Endothelial cell of hepatic sinusoid (primary cell): Measurements from ENCODE around the gene ENTPD1.
"Not testable (repeated sequence)": the region's sequence is repeated elsewhere in the genome, so short reads cannot be mapped to it uniquely, and the experiment has no call there.

Source experiments
- in situ Hi-C: cut with HindIII; loops from 2 replicates; pipeline ENCODE4 v1.10.0; 2017; ENCODE audit warnings: low sequenced_read_pairs

ENTPD1 gene

GRCh38 chr10:95860166-95860940, 104.4 kb downstream of the ENTPD1 start:
- in situ Hi-C loops: no loop called here

DNA sequence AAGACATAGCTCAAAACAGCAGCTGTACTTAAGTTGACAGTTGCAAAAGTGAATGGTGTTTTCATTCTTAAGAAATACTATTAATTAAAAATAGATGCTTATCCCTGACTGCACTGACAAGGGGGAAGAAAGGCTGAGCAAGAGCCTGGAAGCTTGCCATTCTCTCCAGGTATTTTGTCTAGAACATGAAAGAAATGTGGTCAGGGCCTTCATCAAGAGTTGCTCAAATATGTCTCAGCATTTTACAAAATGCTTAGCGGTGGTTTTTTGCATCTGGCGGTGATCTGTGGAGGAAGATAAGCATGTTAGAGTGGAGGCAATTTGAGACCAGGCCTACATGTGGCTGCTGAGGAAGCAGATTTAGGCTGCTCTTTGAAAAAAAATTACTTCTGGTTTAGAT, 105.4 kb downstream of the ENTPD1 start:
- in situ Hi-C loops: no loop called here

DNA sequence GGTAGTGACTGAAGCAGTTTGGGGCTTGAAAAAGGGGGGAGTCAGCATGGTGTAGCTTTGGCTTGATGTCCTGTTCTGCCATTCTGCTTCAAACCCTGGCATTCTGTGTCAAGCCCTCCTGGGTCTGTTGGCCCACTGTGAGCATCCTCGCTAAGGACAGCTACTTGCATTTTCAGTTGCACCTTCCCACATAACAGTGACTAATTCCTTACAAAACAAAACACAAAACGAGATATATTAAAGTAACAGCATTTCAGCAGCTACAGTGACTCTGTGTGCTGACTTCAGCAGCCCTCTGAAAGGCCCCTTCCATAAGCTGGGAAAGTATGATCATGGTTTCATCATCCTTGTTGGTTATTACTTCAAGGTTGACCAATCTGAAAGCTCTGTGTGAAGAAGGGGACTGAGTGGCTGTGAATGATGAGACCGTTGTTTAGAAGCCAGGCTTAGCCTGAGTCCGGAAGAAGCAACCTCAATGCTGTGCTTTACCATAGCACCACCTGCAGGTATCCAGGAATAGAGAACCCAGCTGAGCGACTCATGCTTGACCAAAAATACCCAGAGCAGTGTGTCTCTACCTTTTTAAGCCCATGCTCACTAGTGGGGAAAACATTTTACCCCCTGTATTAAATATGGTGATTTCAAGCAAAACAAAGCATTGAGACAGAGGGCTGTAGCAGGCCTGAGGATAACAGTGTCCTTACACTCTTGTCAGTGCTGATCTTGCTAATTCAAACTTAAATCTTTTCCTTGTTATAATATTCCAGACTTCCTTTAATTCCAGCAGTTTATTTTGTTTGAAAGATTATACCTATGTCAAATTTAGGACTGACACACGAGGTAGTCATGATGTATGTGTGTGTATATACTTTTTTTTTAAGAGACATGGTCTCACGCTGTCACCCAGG, 109.2 kb downstream of the ENTPD1 start:
- in situ Hi-C loops: no loop called here

DNA sequence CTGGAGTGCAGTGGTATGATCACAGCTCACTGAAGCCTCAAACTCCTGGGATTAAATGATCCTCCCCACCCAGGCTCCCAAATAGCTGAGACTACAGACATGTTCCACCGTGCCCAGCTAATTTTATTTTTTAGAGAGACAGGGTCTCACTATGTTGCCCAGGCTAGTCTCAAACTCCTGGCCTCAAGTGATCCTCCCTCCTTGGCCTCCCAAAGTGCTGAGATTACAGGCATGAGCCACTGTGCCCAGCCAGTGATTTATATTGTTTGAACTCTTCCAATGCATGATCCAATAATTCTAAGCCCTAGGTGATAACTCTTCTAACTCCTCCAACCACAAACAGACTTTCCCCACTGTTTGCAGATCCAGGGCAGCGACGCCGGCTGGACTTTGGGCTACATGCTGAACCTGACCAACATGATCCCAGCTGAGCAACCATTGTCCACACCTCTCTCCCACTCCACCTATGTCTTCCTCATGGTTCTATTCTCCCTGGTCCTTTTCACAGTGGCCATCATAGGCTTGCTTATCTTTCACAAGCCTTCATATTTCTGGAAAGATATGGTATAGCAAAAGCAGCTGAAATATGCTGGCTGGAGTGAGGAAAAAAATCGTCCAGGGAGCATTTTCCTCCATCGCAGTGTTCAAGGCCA, 110.0 kb downstream of the ENTPD1 start:
- in situ Hi-C loops: no loop called here

DNA sequence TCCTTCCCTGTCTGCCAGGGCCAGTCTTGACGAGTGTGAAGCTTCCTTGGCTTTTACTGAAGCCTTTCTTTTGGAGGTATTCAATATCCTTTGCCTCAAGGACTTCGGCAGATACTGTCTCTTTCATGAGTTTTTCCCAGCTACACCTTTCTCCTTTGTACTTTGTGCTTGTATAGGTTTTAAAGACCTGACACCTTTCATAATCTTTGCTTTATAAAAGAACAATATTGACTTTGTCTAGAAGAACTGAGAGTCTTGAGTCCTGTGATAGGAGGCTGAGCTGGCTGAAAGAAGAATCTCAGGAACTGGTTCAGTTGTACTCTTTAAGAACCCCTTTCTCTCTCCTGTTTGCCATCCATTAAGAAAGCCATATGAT, 110.5 kb downstream of the ENTPD1 start:
- in situ Hi-C loops: no loop called here

- in situ Hi-C loops: no loop called here
These were observed 111.9 kb downstream of the ENTPD1 start for GRCh38 chr10:95867866-95868265.

DNA sequence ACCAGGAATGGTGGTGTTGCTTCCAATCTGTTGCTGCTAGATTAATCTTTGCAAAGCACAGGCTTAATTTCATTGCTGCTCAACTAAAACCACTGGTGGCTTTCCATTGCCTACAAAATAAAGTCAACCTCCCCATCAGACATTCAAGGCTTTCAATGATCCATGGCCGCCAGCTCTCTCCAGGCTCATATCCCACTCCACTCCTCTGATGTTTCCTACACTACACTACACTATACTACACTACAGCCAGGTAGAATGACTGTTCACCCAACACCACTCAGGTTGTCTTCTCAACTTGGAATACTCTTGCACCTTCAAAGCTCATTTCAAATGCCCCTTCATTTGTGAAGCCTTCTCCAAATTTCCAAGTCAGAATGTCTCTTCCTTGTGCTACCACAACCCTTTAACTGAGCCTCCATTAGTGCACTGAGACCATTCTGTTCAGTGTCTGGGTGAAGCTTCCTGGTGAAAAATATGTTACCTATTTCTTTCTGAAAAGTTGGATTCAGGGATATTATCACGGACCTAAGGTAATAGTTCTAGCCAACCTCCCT, 116.3 kb downstream of the ENTPD1 start:
- in situ Hi-C loops: no loop called here

GRCh38 chr10:95873139-95873538, 117.2 kb downstream of the ENTPD1 start:
- in situ Hi-C loops: no loop called here

DNA sequence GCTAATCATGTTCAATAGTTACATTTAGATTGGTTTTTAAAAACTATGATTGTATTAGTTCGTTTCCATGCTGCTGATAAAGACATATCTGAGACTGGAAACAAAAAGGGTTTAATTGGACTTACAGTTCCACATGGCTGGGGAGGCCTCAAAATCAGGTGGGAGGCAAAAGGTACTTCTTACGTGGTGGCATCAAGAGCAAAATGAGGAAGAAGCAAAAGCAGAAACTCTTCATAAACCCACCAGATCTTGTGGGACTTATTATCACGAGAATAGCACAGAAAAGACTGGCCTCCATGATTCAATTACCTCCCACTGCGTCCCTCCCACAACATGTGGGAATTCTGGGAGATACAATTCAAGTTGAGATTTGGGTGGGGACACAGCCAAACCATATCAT, 117.7 kb downstream of the ENTPD1 start:
- in situ Hi-C loops: no loop called here

- in situ Hi-C loops: not testable (repeated sequence)
These were observed 118.8 kb downstream of the ENTPD1 start for GRCh38 chr10:95874783-95875182.

GRCh38 chr10:95876756-95877155, 120.8 kb downstream of the ENTPD1 start:
- in situ Hi-C loops: no loop called here

- in situ Hi-C loops: no loop called here
These were observed 121.9 kb downstream of the ENTPD1 start for GRCh38 chr10:95877881-95878280.

- in situ Hi-C loops: no loop called here
These were observed 124.7 kb downstream of the ENTPD1 start for GRCh38 chr10:95880704-95881103.

DNA sequence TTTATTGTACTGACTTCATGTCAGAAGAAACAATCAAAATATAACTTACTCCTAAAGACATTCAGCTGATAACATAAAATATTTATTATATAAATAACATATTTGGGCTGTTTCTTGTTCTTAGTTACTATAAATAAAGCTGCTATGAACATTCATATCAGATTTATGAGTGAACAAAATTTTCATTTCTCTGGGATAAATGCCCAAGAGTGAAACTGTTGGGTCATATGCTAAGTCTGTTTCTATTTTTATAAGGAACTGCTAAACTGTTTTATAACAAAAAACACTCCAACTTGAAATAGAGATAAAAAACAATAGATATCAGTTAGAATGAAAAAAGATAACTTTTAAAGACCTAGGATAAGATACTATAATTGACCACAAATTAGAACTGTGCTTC, 125.4 kb downstream of the ENTPD1 start:
- in situ Hi-C loops: no loop called here

- in situ Hi-C loops: no loop called here
These were observed 133.9 kb downstream of the ENTPD1 start for GRCh38 chr10:95889830-95890229.

DNA sequence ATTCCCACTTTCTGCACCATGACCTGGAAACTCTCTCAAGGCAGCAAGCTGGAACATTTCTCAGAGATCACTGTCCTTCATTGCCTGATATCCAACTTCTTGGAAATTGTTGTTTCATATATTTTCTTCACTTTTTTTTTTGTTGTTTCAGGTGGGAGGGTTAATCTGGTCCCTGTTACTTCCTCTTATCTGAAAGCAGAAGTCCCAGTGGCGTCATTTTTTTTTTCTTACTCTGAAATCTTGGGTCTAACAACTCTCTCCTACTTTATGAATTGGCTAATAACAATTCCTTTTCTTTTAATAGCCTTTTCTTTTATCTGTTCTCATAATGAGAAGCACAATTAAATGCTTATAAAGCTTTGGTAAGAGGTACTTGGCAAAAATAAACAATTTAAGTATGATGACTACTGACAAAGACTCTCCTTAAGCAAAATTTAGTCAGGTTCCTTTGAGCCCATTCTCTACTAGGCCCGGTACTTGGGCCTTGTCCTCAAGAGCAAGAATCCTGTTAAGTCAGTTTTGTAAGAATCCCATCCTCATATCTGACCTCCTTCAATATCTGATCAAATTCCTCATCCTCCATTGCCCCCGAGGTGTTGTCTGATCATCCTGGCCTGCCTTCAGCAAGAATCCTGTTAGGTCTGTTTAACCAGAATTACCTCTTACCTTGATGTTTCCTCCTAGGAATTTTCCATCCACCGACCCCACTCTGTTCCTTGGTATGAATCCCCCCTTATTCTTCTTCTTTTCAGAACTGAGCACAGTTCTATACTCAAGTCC, 140.3 kb downstream of the ENTPD1 start:
- in situ Hi-C loops: no loop called here

DNA sequence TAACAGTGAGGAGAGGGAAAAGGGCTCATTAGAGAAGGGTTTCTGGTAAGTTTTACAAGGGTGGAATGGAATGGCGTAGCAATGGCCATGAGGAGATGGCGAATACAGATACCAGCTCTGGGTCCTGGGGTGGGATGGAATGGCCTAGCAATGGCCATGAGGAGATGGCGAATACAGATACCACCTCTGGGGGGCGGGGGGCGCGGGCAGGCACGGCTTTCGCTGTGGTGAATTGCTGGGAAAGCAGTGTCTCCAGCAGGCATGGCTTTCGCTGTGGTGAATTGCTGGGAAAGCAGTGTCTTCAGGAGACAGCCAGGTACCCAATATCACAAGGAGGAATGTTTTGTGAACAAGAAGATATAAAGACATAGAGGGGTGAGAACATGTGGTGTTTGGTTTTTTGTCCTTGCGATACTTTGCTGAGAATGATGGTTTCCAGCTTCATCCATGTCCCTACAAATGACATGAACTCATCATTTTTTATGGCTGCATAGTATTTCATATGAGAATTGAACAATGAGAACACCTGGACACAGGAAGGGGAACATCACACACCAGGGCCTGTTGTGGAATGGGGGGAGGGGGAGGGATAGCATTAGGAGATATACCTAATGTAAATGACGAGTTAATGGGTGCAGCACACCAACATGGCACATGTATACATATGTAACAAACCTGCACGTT, 150.1 kb downstream of the ENTPD1 start:
- in situ Hi-C loops: not testable (repeated sequence)

- in situ Hi-C loops: no loop called here
These were observed 150.9 kb downstream of the ENTPD1 start for GRCh38 chr10:95906677-95907455.
